GM12875 (cell line): ENCODE measurements around the gene IVNS1ABP.

Experiments
- H3K4me3 ChIP-seq: one replicate; pipeline ENCODE4 v1.5.1; 2011; ENCODE audit warnings: low read depth, low read length, control low read depth
- TF ChIP-seq, protein P1 (sequence below): IDR thresholded peaks from 2 replicates; pipeline ENCODE4 v1.5.1; 2011; ENCODE audit warnings: low read depth, mild to moderate bottlenecking, control low read depth, inconsistent platforms, low read length, moderate library complexity, borderline replicate concordance; ENCODE audit not compliant: insufficient read depth

IVNS1ABP gene

GRCh38 chr1:185268352-185268751, 48.7 kb downstream of the IVNS1ABP start:
- no peak overlapping the region for H3K4me3 ChIP-seq
- TF ChIP-seq, protein P1, sequence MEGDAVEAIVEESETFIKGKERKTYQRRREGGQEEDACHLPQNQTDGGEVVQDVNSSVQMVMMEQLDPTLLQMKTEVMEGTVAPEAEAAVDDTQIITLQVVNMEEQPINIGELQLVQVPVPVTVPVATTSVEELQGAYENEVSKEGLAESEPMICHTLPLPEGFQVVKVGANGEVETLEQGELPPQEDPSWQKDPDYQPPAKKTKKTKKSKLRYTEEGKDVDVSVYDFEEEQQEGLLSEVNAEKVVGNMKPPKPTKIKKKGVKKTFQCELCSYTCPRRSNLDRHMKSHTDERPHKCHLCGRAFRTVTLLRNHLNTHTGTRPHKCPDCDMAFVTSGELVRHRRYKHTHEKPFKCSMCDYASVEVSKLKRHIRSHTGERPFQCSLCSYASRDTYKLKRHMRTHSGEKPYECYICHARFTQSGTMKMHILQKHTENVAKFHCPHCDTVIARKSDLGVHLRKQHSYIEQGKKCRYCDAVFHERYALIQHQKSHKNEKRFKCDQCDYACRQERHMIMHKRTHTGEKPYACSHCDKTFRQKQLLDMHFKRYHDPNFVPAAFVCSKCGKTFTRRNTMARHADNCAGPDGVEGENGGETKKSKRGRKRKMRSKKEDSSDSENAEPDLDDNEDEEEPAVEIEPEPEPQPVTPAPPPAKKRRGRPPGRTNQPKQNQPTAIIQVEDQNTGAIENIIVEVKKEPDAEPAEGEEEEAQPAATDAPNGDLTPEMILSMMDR, result no peak

DNA sequence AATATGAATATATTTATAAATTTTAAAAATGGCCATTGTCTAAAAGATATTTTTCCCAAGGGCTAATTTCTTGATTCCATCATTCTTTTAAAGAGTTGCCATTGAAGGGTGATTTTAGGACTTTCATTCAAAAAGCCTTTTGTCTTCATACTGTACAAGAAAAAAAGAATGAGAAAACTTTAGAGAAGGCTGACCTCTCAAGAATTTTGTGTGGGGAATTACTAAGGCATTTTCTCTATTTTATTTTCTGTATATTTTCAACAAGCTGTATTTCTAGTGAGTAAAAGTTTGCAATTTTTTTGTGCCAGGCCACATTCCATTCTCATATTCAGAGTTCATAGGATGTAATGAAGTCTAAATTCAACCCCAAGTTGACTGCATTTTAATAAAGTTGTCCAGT, 49.3 kb downstream of the IVNS1ABP start:
- no peak overlapping the region for H3K4me3 ChIP-seq
- TF ChIP-seq, protein P1, result no peak

GRCh38 chr1:185267301-185267700, 49.7 kb downstream of the IVNS1ABP start:
- TF ChIP-seq, protein P1, result no peak
- H3K4me3 ChIP-seq, result no peak overlapping the region

DNA sequence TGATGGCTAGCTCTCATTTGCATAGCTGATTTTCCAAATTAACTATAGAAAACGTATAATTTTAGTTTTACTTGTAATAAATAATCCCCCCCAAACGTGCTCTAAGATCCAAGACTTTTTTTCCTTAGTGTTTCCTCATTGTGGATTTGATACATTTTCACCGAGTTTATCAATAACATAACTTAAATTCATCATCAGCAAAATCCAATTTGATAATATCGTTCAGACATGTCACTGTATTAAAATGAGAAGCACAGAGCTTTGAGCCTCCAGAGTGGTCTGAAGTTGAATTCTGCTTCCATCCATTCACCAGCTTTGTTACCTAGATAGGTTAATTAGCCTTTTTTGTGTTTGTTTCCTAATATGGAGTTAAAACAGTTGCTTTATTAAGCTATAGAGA, 51.7 kb downstream of the IVNS1ABP start:
- TF ChIP-seq, protein P1, result no peak

GRCh38 chr1:185263780-185264179, 53.3 kb downstream of the IVNS1ABP start:
- TF ChIP-seq, protein P1, result no peak
- no peak overlapping the region for H3K4me3 ChIP-seq

More for the DNA sequence above, 51.7 kb downstream of the IVNS1ABP start:
- H3K4me3 ChIP-seq, result no peak overlapping the region

- TF ChIP-seq, protein P1, result no peak
- H3K4me3 ChIP-seq, result no peak overlapping the region
These were observed 53.8 kb downstream of the IVNS1ABP start for GRCh38 chr1:185263292-185263691.

DNA sequence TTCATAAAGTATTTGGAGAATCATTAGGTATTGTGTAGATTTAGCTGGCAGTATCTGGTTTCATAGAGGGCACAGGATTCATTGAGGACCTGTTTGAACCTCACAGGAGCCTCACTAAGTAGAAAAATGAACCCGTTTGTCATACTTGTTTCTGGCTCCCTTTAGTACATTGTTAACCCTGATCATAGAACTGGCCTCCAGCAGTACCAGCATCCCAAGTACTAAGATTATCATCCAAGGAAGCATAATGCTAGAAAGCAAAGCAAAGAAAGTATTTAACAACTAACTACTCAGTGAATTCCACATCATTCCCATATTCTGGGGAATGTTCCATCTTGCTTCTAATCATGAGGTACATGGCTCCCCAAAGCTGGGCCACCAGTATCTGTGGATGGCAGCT, 54.9 kb downstream of the IVNS1ABP start:
- H3K4me3 ChIP-seq, result no peak overlapping the region
- TF ChIP-seq, protein P1, result no peak
